Kidney (tissue), 14 donors: ENCODE data around the gene RAB7A. TPM values are rescaled to one million over a fixed set of nuclear protein-coding genes. Genes with fewer than 3 reads are reported as not detected.

Source experiments
- DNase-seq, 5 donors: peaks; one replicate each; pipeline ENCODE4 v3.0.0-alpha.2; 2013 to 2020
- FAIRE-seq: peaks from 2 replicates; lab custom pipeline; 2012; peaks lifted over from hg19 to GRCh38; lab: Jason Lieb, UNC
- H3K27ac ChIP-seq, 2 donors: one replicate each; pipeline ENCODE4 v1.7.0; 2013; ENCODE audit warnings: low read depth in 2 of 2, low read length in 2 of 2, inconsistent platforms in 1 of 2
- H3K27me3 ChIP-seq: one replicate; pipeline ENCODE4 v1.7.1; 2013; ENCODE audit warnings: low read length, inconsistent platforms; ENCODE audit not compliant: control insufficient read depth, insufficient read depth
- H3K36me3 ChIP-seq, 3 donors: one replicate each; pipeline versions ENCODE4 v1.7.0 to v1.7.1; 2013; ENCODE audit warnings: low read length in 3 of 3, control low read depth in 1 of 3, inconsistent platforms in 1 of 3; ENCODE audit not compliant: insufficient read depth in 3 of 3, control insufficient read depth in 2 of 3
- H3K4me1 ChIP-seq, 3 donors: one replicate each; pipeline versions ENCODE4 v1.7.0 to v1.7.1; 2013; ENCODE audit warnings: low read length in 3 of 3, inconsistent platforms in 1 of 3, low read depth in 1 of 3; ENCODE audit not compliant: control insufficient read depth in 2 of 3, insufficient read depth in 2 of 3
- H3K4me3 ChIP-seq, 3 donors: one replicate each; pipeline versions ENCODE4 v1.7.0 to v1.8.1; 2013; ENCODE audit warnings: low read length in 3 of 3, control low read depth in 1 of 3, inconsistent platforms in 1 of 3
- H3K9ac ChIP-seq, 3 donors: one replicate each; pipeline versions ENCODE4 v1.7.0 to v1.7.1; 2013; ENCODE audit warnings: low read length in 3 of 3, control low read depth in 1 of 3, inconsistent platforms in 1 of 3
- H3K9me3 ChIP-seq, 3 donors: one replicate each; pipeline versions ENCODE4 v1.7.0 to v1.7.1; 2013; ENCODE audit warnings: low read length in 3 of 3, control low read depth in 1 of 3, inconsistent platforms in 1 of 3; ENCODE audit not compliant: control insufficient read depth in 2 of 3, insufficient read depth in 1 of 3
- CTCF ChIP-seq: IDR thresholded peaks from 3 replicates; pipeline ENCODE4 v1.5.1; 2012; ENCODE audit warnings: mild to moderate bottlenecking, moderate library complexity, borderline replicate concordance; ENCODE audit not compliant: insufficient read depth; ENCODE audit errors: extremely low read depth
- intact Hi-C: fragments of 100-400 bp; cut with DNase I; formaldehyde crosslinking; loops from one replicate; pipeline ENCODE4 v1.11.1; 2022
- polyA plus RNA-seq: library from polyadenylated mRNA; stranded (reverse); fragments of 350-450 nt; fragmentation: Illumina TruSeq; extraction: RNeasy Lipid Tissue Mini Kit (QIAGEN cat#74804); gene quantifications from one replicate; pipeline ENCODE4 v1.2.3, GENCODE V29; 2014; ENCODE audit warnings: low read depth, low replicate concordance; ENCODE audit not compliant: insufficient read depth
- total RNA-seq: library from RNA; stranded (reverse); fragmentation: NEBNext Ultra II Directional; extraction: Animal tissue kit (Norgen Biotek cat#: 25700); gene quantifications from one replicate; pipeline ENCODE4 v1.2.1, GENCODE V29; 2021
- donor health status: control.
- donor health status: control.
- donor health status: control.
- donor health status: control.
- donor health status: control.
- donor health status: DM: yes; HTN: yes; CAD: no.
- donor health status: Normal renal cell carcinoma (clear cell type).

The RAB7A gene
- total and polyA plus RNA-seq, 2 donors from 2014 or later, result 211 to 248 TPM

- Histone ChIP-seq H3K4me3 (no peak overlapping the region), H3K9me3 (peaks cover 0 to 29% (median 0%) of the 10 kb centered on the region in 3 donors), H3K27ac (no peak overlapping the region), H3K9ac (no peak overlapping the region), H3K4me1 (no peaks in the 10 kb centered on the region), H3K27me3 (no peaks in the 10 kb centered on the region), H3K36me3 (no peaks in the 10 kb centered on the region)
- intact Hi-C loops, result no loop called here
- FAIRE-seq, result no peak
- no peak for DNase-seq
- no peak for TF ChIP-seq CTCF
Measured at GRCh38 chr3:128854475-128854874, 128.5 kb downstream of the RAB7A start.

- Histone ChIP-seq H3K9ac (no peak overlapping the region), H3K4me1 (no peaks in the 10 kb centered on the region), H3K27me3 (no peaks in the 10 kb centered on the region), H3K27ac (no peak overlapping the region), H3K36me3 (no peaks in the 10 kb centered on the region), H3K4me3 (no peak overlapping the region), H3K9me3 (peaks cover 0 to 40% (median 0%) of the 10 kb centered on the region in 3 donors)
- intact Hi-C loops, result no loop called here
- DNase-seq (no peak), FAIRE-seq (no peak)
- no peak for TF ChIP-seq CTCF
Measured at GRCh38 chr3:128855569-128855968, 129.6 kb downstream of the RAB7A start.

GRCh38 chr3:128858167-128858566 lies 132.2 kb downstream of the RAB7A start:
- peaks cover 0 to 45% (median 0%) of the 10 kb centered on the region in 3 donors for H3K9me3 ChIP-seq
- H3K27me3 ChIP-seq, result no peaks in the 10 kb centered on the region
- H3K4me3 ChIP-seq, result no peak overlapping the region
- no peaks in the 10 kb centered on the region for H3K4me1 ChIP-seq
- H3K36me3 ChIP-seq, result no peaks in the 10 kb centered on the region
- intact Hi-C loops, result no loop called here
- H3K9ac ChIP-seq, result no peak overlapping the region
- FAIRE-seq (no peak), DNase-seq (no peak)
- H3K27ac ChIP-seq, result no peak overlapping the region
- TF ChIP-seq CTCF, result no peak

- Histone ChIP-seq H3K27me3 (no peaks in the 10 kb centered on the region), H3K9ac (no peak overlapping the region), H3K4me3 (no peak overlapping the region), H3K36me3 (no peaks in the 10 kb centered on the region), H3K9me3 (peaks cover 0 to 36% (median 0%) of the 10 kb centered on the region in 3 donors), H3K4me1 (no peaks in the 10 kb centered on the region), H3K27ac (no peak overlapping the region)
- TF ChIP-seq CTCF, result no peak
- FAIRE-seq (no peak), DNase-seq (no peak)
- intact Hi-C loops, result no loop called here
Measured at GRCh38 chr3:128859630-128860029, 133.6 kb downstream of the RAB7A start.
